ENCODE data around the gene SNRPD3.

GRCh38 chr22:24563246-24563645, 7.4 kb downstream of the SNRPD3 start:
- no peak for TF ChIP-seq CTCF (IDR thresholded peaks at IDR 0.05; ENCODE audit: low read depth, low read length, poor library complexity, severe bottlenecking)
- TF ChIP-seq EZH2phosphoT487 (IDR thresholded peaks at IDR 0.05; ENCODE audit: borderline replicate concordance, low read length), result no peak

Measured in DOHH2 (cell line).